OCI-LY1 (cell line): Measurements from ENCODE around the gene TBL3.
A peak's percentile ranks its signal among the peaks of the same experiment; 100 is the strongest.

ENCODE experiments used
- H2AFZ ChIP-seq: fragments of 200-600 bp; sonication (generic), shearing (Covaris generic); 2 replicates; pipeline ENCODE4 v1.6.0; 2014; ENCODE audit warnings: antibody characterized with exemption, mild to moderate bottlenecking, low read length
- H3F3A ChIP-seq: fragments of 200-600 bp; sonication (generic), shearing (Covaris generic); 2 replicates; pipeline ENCODE4 v1.6.0; 2014; ENCODE audit warnings: mild to moderate bottlenecking, antibody characterized with exemption, low read length, moderate library complexity; ENCODE audit not compliant: insufficient read depth
- H3K27ac ChIP-seq: fragments of 200-600 bp; sonication (generic); 2 replicates; pipeline ENCODE4 v1.5.1; 2014; ENCODE audit warnings: low read length, mixed run types, mild to moderate bottlenecking, low read depth; ENCODE audit not compliant: poor library complexity, severe bottlenecking
- H3K27me3 ChIP-seq: fragments of 200-600 bp; sonication (generic); 2 replicates; pipeline ENCODE4 v1.6.0; 2014; ENCODE audit warnings: antibody characterized with exemption, mild to moderate bottlenecking, low read length, moderate library complexity; ENCODE audit not compliant: insufficient read depth
- H3K36me3 ChIP-seq: fragments of 200-600 bp; sonication (generic); 2 replicates; pipeline ENCODE4 v1.6.1; 2014; ENCODE audit warnings: mild to moderate bottlenecking, antibody characterized with exemption, low read length, moderate library complexity, mixed read lengths; ENCODE audit not compliant: insufficient read depth
- H3K4me1 ChIP-seq: fragments of 200-600 bp; sonication (generic); 2 replicates; pipeline ENCODE4 v1.5.1; 2014; ENCODE audit warnings: mild to moderate bottlenecking, low read length, moderate library complexity; ENCODE audit not compliant: insufficient read depth, severe bottlenecking
- H3K4me2 ChIP-seq: fragments of 200-600 bp; sonication (generic), shearing (Covaris generic); 2 replicates; pipeline ENCODE4 v1.6.1; 2014; ENCODE audit warnings: low read length
- H3K4me3 ChIP-seq: fragments of 200-600 bp; sonication (generic); 2 replicates; pipeline ENCODE4 v1.5.1; 2014; ENCODE audit warnings: low read length, low read depth, mild to moderate bottlenecking, mixed read lengths; ENCODE audit not compliant: poor library complexity, severe bottlenecking
- H3K79me2 ChIP-seq: fragments of 200-600 bp; shearing (Covaris generic); 2 replicates; pipeline ENCODE4 v1.6.1; 2016; ENCODE audit warnings: mixed run types, low read length, mixed read lengths; ENCODE audit not compliant: insufficient read depth
- H3K9ac ChIP-seq: fragments of 200-600 bp; sonication (generic), shearing (Covaris generic); 2 replicates; pipeline ENCODE4 v1.6.1; 2014; ENCODE audit warnings: mild to moderate bottlenecking, low read length, mixed read lengths
- H3K9me2 ChIP-seq: fragments of 200-600 bp; sonication (generic), shearing (Covaris generic); 2 replicates; pipeline ENCODE4 v1.6.1; 2014; ENCODE audit warnings: low read depth, mild to moderate bottlenecking, low read length, mixed read lengths
- H3K9me3 ChIP-seq: fragments of 200-600 bp; shearing (Covaris generic); 2 replicates; pipeline ENCODE4 v1.6.1; 2014; ENCODE audit warnings: low read length, mixed read lengths
- H4K20me1 ChIP-seq: fragments of 200-600 bp; sonication (generic), shearing (Covaris generic); 2 replicates; pipeline ENCODE4 v1.6.0; 2016; ENCODE audit warnings: mild to moderate bottlenecking, low read length; ENCODE audit not compliant: insufficient read depth
- EZH2 ChIP-seq: fragments of 200-600 bp; sonication (generic), shearing (Covaris generic); IDR thresholded peaks from 2 replicates; pipeline ENCODE4 v1.8.0; 2017; ENCODE audit warnings: borderline replicate concordance, mixed run types, mild to moderate bottlenecking, antibody characterized with exemption, low read length, moderate library complexity, mixed read lengths
- TF ChIP-seq, protein P1 (sequence below): fragments of 200-600 bp; sonication (generic), shearing (Covaris generic); IDR thresholded peaks from 2 replicates; pipeline ENCODE4 v1.5.1; 2017; ENCODE audit warnings: mild to moderate bottlenecking, antibody characterized with exemption, low read length, moderate library complexity, mixed read lengths

Gene TBL3

DNA sequence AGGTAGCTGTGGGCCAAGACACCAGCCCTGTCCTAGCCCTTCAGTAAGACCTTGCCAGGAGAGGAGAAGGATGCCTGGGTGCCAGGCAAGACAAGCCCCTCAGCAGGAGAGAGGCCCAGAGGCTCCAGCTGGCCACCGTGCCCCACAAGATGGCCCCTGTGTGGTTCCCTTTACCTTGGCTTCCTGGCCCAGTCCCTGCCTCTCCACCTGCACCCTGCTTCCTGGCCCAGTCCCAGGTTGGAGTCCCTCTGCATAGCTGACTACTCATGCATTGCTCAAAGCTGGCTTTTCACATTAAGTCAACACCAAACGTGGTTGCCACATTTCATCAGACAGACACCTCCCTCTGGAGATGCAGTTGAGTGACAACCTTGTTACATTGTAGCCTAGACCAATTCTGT, 21.9 kb downstream of the TBL3 start:
- Histone ChIP-seq H3K4me1 (peaks cover 29% of the 10 kb centered on the region), H4K20me1 (no peaks in the 10 kb centered on the region), H3K27me3 (peaks cover 6% of the 10 kb centered on the region; the same call in 1 of the 2 replicates), H2AFZ (no peak overlapping the region), H3K4me2 (no peak overlapping the region), H3K79me2 (no peaks in the 10 kb centered on the region), H3F3A (no peaks in the 10 kb centered on the region; the same call in 1 of the 2 replicates), H3K4me3 (no peak overlapping the region), H3K27ac (peak overlapping the region; percentile 70), H3K9ac (no peak overlapping the region; the same call in 1 of the 2 replicates), H3K36me3 (peaks cover 26% of the 10 kb centered on the region), H3K9me2 (no peaks in the 10 kb centered on the region), H3K9me3 (no peaks in the 10 kb centered on the region)
- TF ChIP-seq, protein P1, sequence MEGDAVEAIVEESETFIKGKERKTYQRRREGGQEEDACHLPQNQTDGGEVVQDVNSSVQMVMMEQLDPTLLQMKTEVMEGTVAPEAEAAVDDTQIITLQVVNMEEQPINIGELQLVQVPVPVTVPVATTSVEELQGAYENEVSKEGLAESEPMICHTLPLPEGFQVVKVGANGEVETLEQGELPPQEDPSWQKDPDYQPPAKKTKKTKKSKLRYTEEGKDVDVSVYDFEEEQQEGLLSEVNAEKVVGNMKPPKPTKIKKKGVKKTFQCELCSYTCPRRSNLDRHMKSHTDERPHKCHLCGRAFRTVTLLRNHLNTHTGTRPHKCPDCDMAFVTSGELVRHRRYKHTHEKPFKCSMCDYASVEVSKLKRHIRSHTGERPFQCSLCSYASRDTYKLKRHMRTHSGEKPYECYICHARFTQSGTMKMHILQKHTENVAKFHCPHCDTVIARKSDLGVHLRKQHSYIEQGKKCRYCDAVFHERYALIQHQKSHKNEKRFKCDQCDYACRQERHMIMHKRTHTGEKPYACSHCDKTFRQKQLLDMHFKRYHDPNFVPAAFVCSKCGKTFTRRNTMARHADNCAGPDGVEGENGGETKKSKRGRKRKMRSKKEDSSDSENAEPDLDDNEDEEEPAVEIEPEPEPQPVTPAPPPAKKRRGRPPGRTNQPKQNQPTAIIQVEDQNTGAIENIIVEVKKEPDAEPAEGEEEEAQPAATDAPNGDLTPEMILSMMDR, result no peak
- TF ChIP-seq EZH2, result no peak

DNA sequence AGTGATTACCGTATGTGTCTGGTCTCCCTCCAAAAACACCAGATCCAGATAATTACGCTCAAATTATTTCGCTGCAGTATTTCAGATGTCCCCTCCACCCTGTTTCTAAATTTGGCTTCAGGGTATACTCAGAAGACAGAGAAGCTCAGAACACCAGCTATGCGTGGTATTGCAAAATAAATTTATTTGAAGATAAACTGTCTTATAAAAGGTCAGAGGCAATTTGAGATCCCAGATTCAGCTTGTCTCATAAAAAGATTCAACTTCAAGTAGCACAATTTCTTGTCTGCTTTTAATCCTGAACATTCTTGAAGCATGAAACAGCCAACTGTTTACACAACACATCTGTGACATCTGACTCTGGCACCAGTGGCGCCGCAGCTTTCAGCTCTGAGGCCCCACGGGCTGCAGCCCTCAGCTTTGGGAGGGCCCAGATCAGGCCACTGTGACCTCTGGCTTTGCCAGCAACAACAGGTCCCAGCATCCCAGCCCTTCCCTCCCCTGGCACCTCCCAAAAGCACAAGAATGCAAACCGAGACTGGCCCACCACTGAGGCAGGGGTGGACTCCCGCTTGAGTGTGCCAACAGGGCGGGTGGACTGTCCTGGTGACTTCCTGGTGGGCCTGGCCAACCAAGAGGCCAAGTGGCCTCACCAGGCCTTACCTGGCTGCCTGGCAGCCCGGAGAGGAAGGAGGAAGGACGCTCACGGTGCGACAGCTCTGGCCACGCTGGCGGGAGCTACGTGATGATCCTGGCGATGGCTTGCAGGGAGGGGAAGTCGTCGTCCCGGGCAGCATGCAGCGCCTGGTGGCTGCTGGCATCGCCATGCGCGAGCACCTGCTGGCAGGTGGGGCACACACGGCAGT, 25.9 kb downstream of the TBL3 start:
- Histone ChIP-seq H3K27ac (no peak overlapping the region), H3K9me2 (no peaks in the 10 kb centered on the region), H3K9me3 (no peaks in the 10 kb centered on the region), H4K20me1 (no peaks in the 10 kb centered on the region), H3F3A (no peaks in the 10 kb centered on the region), H3K9ac (no peak overlapping the region), H3K36me3 (peaks cover 66% of the 10 kb centered on the region), H3K4me3 (no peak overlapping the region), H2AFZ (no peak overlapping the region), H3K79me2 (no peaks in the 10 kb centered on the region), H3K27me3 (no peaks in the 10 kb centered on the region), H3K4me1 (peaks cover 11% of the 10 kb centered on the region), H3K4me2 (no peak overlapping the region)
- no peak for TF ChIP-seq EZH2
- TF ChIP-seq, protein P1, result no peak

DNA sequence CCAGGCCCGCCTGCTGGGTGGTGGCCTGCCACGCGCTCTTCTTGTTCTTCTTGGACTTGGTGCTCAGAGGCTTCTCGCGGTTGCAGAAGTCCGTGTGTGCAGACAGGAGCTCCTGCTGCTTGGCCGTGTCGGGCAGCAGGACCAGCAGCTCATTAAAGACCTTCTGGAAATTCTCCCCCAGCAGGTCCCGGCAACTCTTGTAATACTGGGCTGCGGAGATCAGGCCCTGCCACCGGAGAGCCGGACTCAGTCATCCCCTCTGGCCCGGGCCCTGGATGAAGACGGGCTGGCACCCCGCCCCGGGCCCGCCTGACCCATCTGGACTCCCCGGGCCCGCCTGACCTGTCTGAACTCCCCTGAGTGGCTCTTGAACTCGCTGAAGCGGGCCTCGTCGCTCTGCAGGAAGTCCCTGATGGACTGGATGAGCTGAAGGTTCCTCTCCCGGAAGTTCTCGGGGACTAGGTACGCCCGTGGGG, 26.5 kb downstream of the TBL3 start:
- H3K4me1 ChIP-seq, result peaks cover 8% of the 10 kb centered on the region
- no peak overlapping the region for H2AFZ ChIP-seq
- no peaks in the 10 kb centered on the region for H4K20me1 ChIP-seq
- H3F3A ChIP-seq, result no peaks in the 10 kb centered on the region
- H3K9ac ChIP-seq, result no peak overlapping the region
- no peak overlapping the region for H3K4me3 ChIP-seq
- H3K27ac ChIP-seq, result no peak overlapping the region
- H3K27me3 ChIP-seq, result no peaks in the 10 kb centered on the region
- H3K4me2 ChIP-seq, result no peak overlapping the region
- no peak for TF ChIP-seq EZH2
- TF ChIP-seq, protein P1, result no peak
- H3K79me2 ChIP-seq, result no peaks in the 10 kb centered on the region
- H3K9me2 ChIP-seq, result no peaks in the 10 kb centered on the region
- peaks cover 72% of the 10 kb centered on the region for H3K36me3 ChIP-seq
- H3K9me3 ChIP-seq, result no peaks in the 10 kb centered on the region
